ENCODE measurements around the gene SLC12A4.
"Not testable (repeated sequence)": the region's sequence is repeated elsewhere in the genome, so short reads cannot be mapped to it uniquely, and the experiment has no call there.

Gene SLC12A4

GRCh38 chr16:67924140-67924906 is 44.1 kb downstream of the SLC12A4 start:
- no peak for DNase-seq

GRCh38 chr16:67923414-67924116 is 44.9 kb downstream of the SLC12A4 start:
- no peak for DNase-seq

- DNase-seq, result no peak
Measured at GRCh38 chr16:67922740-67923139, 45.7 kb downstream of the SLC12A4 start.

GRCh38 chr16:67922221-67922620 is 46.2 kb downstream of the SLC12A4 start:
- no peak for DNase-seq

GRCh38 chr16:67919622-67920221 is 48.7 kb downstream of the SLC12A4 start:
- DNase-seq, result no peak

GRCh38 chr16:67917852-67918236 is 50.6 kb downstream of the SLC12A4 start:
- no peak for DNase-seq

GRCh38 chr16:67917140-67917851 is 51.1 kb downstream of the SLC12A4 start:
- DNase-seq, result no peak

- DNase-seq, result no peak
Measured at GRCh38 chr16:67915831-67916723, 52.4 kb downstream of the SLC12A4 start.

GRCh38 chr16:67915496-67915769 is 53.0 kb downstream of the SLC12A4 start:
- DNase-seq, result not testable (repeated sequence)

GRCh38 chr16:67914758-67915495 is 53.5 kb downstream of the SLC12A4 start:
- no peak for DNase-seq

- no peak for DNase-seq
Measured at GRCh38 chr16:67910158-67910557, 58.3 kb downstream of the SLC12A4 start.

GRCh38 chr16:67909056-67909742 is 59.2 kb downstream of the SLC12A4 start:
- DNase-seq, result no peak

- no peak for DNase-seq
Measured at GRCh38 chr16:67907397-67908180, 60.8 kb downstream of the SLC12A4 start.

- DNase-seq, result no peak
Measured at GRCh38 chr16:67902831-67903230, 65.6 kb downstream of the SLC12A4 start.

GRCh38 chr16:67901734-67902133 is 66.7 kb downstream of the SLC12A4 start:
- DNase-seq, result no peak

GRCh38 chr16:67897231-67897630 is 71.2 kb downstream of the SLC12A4 start:
- no peak for DNase-seq

- DNase-seq, result no peak
Measured at GRCh38 chr16:67893743-67894399, 74.6 kb downstream of the SLC12A4 start.
